WTC11 (cell line): ENCODE data around the gene BDH1.

Experiments
- JAZF1 ChIP-seq: fragments of 250-450 bp; sonication (Bioruptor Pico); IDR thresholded peaks from 2 replicates; pipeline ENCODE4 v1.9.0; 2021; ENCODE audit warnings: moderate library complexity, mild to moderate bottlenecking, inconsistent platforms
- TF ChIP-seq, protein P1 (sequence below): fragments of 200-600 bp; IDR thresholded peaks from 2 replicates; pipeline ENCODE4 v1.8.0; 2022; ENCODE audit warnings: antibody characterized with exemption
- TF ChIP-seq, protein P2 (sequence below): sonication (generic); formaldehyde crosslinking; IDR thresholded peaks from 2 replicates; pipeline ENCODE4 v1.8.1; 2023; ENCODE audit warnings: mild to moderate bottlenecking, missing genetic modification reagents, moderate library complexity

DNA sequence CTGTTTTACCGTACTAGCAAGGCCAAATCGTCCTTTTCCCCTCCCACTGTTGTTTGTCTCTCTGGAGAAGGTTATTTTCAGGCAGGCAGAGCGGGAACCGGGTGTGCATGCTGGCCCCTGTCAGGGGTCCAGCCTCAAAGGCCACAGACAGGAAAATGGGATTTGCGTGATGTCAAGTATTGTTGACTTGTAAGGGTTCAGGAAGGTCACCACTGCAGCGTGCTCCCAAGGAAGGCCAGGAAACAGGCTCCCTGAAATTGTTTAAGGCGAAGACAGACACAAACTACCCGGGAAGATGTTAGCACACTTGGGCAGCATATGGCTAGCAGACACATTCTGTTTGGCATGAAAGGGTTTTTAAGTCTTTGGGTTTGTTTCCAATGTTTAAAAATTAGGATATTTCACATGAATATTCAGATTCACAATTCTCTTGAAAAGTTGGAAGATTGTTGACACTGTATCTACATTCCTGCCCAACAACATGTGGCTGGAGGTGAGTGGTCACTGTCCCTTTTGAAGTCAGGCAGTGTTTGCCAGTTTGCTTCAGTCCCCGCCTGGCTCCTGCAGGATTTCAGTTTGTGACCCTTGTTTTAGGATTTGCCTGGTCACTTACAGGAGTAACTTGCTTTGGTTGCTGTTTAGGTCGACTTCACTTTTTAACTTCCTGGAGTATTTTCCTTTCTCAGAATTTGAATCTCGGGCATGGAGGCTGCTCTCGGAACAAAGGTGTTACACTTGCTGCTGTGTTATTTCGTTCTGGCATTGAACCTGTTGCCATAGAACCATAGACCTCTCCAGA is 90.4 kb downstream of the BDH1 start:
- TF ChIP-seq, protein P1, sequence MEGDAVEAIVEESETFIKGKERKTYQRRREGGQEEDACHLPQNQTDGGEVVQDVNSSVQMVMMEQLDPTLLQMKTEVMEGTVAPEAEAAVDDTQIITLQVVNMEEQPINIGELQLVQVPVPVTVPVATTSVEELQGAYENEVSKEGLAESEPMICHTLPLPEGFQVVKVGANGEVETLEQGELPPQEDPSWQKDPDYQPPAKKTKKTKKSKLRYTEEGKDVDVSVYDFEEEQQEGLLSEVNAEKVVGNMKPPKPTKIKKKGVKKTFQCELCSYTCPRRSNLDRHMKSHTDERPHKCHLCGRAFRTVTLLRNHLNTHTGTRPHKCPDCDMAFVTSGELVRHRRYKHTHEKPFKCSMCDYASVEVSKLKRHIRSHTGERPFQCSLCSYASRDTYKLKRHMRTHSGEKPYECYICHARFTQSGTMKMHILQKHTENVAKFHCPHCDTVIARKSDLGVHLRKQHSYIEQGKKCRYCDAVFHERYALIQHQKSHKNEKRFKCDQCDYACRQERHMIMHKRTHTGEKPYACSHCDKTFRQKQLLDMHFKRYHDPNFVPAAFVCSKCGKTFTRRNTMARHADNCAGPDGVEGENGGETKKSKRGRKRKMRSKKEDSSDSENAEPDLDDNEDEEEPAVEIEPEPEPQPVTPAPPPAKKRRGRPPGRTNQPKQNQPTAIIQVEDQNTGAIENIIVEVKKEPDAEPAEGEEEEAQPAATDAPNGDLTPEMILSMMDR: no peak
- TF ChIP-seq JAZF1 (CRISPR knock-in tag): no peak
- TF ChIP-seq, protein P2, sequence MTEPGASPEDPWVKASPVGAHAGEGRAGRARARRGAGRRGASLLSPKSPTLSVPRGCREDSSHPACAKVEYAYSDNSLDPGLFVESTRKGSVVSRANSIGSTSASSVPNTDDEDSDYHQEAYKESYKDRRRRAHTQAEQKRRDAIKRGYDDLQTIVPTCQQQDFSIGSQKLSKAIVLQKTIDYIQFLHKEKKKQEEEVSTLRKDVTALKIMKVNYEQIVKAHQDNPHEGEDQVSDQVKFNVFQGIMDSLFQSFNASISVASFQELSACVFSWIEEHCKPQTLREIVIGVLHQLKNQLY (CRISPR knock-in tag): no peak
